HG03571 (cell line): ENCODE results near the gene CAPN2.

Experiments
- ATAC-seq: cut with Tn5 transposase; IDR thresholded peaks from one replicate; pipeline ENCODE4 v1.9.1; 2021; ENCODE audit not compliant: unreplicated experiment

CAPN2 gene

GRCh38 chr1:223712194-223712849 is at the start of gene CAPN2:
Gene CAPN2 (plus strand): TSS chr1:223712539. CDS start chr1:223712641, 102 bp downstream.
- ATAC-seq: peak; percentile 72

DNA sequence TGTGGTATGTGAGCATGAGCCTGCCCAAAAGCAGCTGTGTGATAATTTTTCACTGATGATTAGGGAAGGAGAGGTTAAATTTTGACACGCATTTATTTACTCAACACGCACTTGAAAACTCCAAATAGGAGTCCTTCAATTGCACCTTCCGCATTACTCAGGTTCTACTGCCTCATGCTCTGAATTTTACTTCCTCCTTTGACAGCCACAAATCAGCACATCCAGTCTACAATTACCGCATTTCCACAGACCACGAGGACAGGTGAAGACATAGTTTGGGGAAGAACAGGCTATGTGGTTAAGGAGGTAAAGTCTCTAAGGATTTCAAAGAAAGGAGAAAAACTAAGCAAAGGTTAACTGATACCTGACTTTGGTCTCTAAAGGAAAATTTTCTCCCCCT is 49.4 kb upstream of the CAPN2 start:
- ATAC-seq: no peak

- no peak for ATAC-seq
Measured at GRCh38 chr1:223664106-223664505, 48.2 kb upstream of the CAPN2 start.

DNA sequence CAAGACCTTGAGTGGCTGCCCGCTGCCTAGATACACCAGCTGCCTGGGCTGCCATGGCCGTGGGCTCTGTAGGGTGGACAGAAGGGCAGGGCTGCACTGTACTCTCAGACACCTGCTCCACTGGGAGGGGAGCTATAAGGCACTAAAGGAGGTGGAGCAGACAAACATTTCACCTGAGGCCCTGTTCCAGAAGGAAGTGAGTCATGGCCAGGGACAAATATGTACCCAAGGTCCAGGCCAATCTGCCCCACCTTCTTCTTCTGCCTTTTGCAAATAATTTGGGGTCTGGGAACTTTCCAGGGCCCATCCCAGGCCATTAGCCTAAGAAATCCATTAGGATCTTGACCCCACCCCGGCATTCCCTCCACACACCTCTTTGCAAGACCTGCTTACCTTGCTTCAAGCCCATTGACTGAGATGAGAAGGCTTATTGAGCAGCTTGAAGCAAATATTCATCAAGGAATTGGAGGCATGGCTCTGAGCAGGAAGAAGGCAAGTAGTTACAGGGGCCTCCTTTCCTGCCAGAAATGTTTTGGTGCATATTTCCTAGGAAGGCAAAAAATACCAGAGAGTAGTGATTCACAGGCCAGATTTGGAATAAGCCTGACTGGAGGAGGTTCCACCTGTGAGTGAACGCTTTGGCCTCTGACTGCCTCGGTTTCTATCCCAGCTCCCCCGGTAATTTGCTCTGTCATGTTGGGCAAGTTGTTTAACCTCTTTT is 46.6 kb upstream of the CAPN2 start, which contains the start of gene CAPN8:
TSS of gene CAPN8 (minus strand) at position 110 of the 721 bp plus-strand sequence. CDS start at position 55, 55 bp downstream.
- ATAC-seq: no peak

DNA sequence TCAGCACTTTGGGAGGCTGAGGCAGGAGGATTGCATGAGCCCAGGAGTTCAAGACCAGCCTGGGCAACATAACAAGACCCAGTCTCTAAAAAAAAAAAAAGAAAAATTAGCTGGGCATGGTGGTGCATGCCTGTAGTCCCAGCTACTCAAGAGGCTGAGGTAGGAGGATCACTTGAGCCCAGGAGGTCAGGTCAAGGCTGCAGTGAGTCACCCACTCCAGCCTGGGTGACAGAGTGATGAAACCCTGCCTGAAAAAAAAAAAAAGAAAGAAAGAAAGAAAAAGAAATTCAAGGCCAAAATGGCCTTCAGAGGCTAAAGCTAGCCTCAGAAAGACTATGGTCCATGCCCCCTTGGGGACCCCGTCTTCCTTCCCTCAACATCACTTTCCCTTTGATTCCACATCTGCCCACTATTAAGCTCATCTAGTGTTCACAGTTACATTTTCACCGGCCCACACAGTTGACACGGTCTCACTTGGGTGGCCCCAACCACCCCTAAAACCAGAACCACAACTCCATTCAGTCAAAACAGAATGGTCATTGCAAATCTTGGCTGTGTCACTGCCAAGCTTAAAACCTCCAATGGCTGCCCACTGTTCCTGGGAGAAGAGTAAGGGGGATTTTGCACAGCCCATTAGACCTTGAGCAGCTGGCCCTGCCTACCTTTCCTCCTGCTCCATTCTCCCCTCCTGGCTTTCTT is 44.7 kb upstream of the CAPN2 start:
- no peak for ATAC-seq

- ATAC-seq: no peak
Measured at GRCh38 chr1:223669003-223669795, 43.1 kb upstream of the CAPN2 start.

DNA sequence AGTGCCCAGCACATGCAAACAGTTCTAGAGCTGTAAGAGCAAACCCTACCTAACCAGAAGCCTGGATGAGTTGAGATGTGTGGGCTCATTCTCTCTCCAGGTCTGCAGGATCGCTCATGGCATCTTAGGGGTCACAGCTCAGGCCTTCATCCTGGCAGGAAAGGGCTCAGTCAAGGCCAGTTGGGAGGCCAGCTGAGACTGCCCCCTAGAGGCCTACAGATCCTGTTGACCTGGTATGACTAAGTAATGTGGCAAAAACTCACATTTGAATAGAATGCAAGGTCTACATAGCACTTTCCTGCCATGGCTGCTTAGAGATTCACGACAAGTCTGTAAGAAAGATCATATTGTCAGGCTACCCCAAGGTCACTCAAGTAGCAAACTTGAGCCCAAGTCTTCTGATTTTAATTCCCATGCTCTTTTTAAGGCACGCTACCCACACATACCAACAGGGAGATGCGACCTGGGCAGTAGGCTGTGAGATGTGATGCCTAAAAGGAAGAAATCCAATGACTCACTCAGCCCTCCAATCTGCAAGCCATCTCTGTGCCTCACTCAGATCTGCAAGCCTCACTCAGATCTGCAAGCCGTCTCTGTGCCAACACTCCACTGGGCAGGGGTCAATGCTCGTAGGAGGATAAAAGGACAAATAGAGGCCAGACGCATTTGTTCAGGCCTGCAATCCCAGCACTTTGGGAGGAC is 41.7 kb upstream of the CAPN2 start:
- ATAC-seq: no peak

DNA sequence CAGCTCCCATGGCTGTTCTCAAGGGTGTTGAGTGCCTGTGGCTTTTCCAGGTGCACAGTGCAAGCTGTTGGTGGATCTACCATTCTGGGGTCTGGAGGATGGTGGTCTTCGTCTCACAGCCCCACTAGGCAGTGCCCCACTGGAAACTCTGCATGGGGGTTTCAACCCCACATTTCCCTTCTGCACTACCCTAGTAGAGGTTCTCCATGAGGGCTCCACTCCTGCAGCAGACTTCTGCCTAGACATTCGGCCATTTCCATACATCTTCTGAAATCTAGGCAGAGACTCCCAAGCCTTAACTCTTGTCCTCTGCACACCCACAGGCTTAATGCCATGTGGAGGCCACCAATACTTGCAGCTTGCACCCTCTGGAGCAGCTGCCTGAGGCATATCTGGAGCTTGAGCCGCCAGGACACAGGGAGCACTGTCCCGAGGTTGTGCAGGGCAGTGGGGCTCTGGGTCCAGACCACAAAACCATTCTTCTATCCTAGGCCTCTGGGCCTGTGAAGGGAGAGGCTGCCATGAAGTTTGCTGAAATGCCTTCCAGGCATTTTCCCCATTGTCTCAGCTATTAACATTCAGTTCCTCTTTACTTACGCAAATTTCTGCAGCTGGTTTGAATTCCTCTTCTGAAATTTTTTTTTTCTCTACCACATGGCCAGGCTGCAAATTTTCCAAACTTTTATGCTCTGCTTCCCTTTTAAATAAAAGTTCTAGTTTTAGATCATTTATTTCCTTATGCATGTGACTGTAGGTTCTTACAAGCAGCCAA is 38.0 kb upstream of the CAPN2 start:
- ATAC-seq: no peak

- ATAC-seq: no peak
Measured at GRCh38 chr1:223678841-223679240, 33.5 kb upstream of the CAPN2 start.

- no peak for ATAC-seq
Measured at GRCh38 chr1:223680188-223680587, 32.2 kb upstream of the CAPN2 start.

- no peak for ATAC-seq
Measured at GRCh38 chr1:223682502-223682901, 29.8 kb upstream of the CAPN2 start.

DNA sequence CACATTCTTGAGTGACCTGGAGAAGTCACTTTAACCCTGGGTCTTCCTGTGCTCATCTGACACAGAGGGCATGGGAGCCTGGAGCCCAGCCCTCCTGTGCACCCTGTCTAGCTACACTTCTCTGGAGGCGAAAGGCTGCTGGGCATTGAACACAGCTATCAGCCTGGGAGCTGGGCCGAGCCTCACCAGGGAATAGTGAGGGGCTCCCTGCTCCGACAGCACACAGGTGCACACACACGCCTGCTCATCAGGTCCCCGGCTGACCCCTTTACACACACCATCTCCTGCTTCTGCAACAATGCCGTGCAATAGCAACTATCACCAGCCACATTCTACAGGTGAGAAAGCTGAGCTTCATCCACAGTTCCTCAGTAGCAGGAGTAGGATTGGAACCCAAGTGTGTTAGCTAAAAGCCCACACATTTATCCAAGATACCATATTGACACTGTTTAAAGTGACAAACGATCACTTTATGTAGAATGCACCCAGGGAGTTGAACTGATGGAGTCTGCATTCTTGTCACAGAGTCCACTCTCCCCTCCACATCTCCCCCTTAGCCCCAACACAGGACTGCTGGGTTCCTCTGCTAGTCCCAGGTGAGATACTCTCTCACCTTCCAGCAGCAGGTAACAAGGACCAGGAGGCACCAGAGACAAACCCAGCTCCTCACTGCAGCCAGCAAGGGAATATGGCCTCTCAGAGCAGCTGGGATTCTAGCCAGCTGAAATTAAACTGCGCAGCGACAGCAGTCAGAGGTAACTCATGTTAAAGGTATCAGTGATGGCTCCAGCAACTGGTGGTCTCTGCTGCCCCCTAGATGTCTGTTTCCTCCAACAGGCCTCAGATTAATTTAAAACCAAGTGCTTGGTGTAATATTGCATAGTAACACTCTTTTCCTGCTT is 28.5 kb upstream of the CAPN2 start:
- ATAC-seq: no peak

- ATAC-seq: no peak
Measured at GRCh38 chr1:223684488-223684792, 27.9 kb upstream of the CAPN2 start.

- no peak for ATAC-seq
Measured at GRCh38 chr1:223691121-223691520, 21.2 kb upstream of the CAPN2 start.

DNA sequence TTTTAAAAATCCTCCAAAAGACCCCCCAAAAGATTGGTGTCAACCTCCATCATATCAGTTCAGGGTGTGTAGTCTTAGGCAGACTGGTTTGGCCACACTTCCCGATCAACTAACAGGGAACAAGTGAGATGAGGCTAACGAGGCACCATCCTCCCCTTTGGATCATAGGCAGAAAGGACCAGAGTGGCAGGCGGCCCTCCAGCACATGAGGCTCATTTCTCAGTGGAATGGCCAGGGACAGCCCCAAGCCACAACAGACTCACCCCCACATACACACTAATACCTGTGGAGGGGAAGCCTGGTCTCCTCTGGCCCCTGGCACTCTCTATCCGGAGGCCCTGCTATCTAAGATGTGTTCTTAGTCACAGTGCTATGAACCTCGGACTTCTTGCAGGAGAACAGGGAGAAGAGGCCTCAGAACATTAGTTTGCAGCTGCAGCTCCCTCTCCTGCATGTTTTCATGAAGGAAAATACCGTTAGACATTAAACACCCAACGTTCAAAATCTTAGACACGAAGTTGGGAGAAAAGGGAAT is 17.3 kb upstream of the CAPN2 start:
- no peak for ATAC-seq

GRCh38 chr1:223695941-223696340 is 16.4 kb upstream of the CAPN2 start:
- no peak for ATAC-seq

- ATAC-seq: no peak
Measured at GRCh38 chr1:223700388-223700918, 11.9 kb upstream of the CAPN2 start.

DNA sequence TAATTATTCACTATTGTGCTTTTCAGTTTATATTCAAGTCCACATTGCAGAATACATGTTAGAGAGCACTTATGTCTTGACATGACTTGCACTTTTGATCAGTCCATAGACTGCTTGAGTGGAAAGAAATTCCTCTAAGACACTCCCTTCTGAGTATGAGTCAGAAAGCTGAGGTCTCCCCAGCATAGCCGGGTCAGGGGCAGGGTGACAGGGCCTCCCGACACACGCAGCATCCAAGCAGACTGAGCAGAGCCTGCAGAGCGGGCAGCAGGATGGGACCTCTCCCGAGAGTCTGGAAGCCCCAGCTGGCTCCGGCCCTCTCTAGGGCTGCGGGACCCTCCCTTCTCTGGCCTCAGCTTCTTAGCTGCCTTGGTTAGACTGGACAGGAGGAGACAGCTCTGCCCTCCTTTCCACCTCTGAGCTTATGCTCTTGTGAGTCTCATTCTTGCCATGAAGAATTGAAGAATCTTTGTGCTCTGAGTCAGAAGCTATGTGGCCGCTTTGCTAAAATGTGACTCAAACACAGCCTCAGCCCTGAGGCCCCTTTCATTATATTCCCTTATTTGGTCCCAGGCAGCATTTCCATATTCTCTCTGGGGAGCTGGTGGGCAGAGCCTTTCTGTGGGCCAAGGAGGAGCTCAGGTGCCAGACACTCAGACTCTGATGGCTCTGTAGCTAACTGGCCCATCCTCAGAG is 11.2 kb upstream of the CAPN2 start:
- ATAC-seq: no peak
